GM12878 (cell line): ENCODE data around the gene ZFPM1.

Source experiments
- ATF2 ChIP-seq: IDR thresholded peaks from 2 replicates; pipeline ENCODE4 v1.6.1; 2012; ENCODE audit warnings: low read length, inconsistent platforms
- CBX3 ChIP-seq: fragments of 200-600 bp; sonication (generic); IDR thresholded peaks from 2 replicates; pipeline ENCODE4 v1.6.1; 2016; ENCODE audit warnings: low read depth, borderline replicate concordance
- CEBPB ChIP-seq, 2 experiments: fragments of 150-350 bp in 1 of 2; IDR thresholded peaks; 2 replicates each; pipeline ENCODE4 v1.6.1; 2012 to 2014; ENCODE audit warnings: low read depth in 2 of 2, low read length in 2 of 2, borderline replicate concordance in 1 of 2, inconsistent platforms in 1 of 2
- CHD2 ChIP-seq: IDR thresholded peaks from 2 replicates; pipeline ENCODE4 v1.6.1; 2011; ENCODE audit warnings: low read depth, low read length, improper control_type of control experiment, borderline replicate concordance
- CTCF ChIP-seq, 3 experiments: IDR thresholded peaks in 2 of 3; conservative IDR thresholded peaks in 1 of 3; 2 replicates each; pipeline ENCODE4 v1.5.1; 2011; ENCODE audit warnings: low read depth in 3 of 3, low read length in 3 of 3, mild to moderate bottlenecking in 3 of 3, control low read depth in 2 of 3, moderate library complexity in 2 of 3, inconsistent platforms in 1 of 3, mixed read lengths in 1 of 3; ENCODE audit not compliant: control insufficient read depth in 2 of 3, insufficient read depth in 1 of 3; ENCODE audit errors: extremely low read depth in 1 of 3
- HDAC2 ChIP-seq: fragments of 200-600 bp; sonication (generic); IDR thresholded peaks from 2 replicates; pipeline ENCODE4 v1.6.1; 2017
- MYC ChIP-seq: IDR thresholded peaks from 2 replicates; pipeline ENCODE4 v1.6.1; 2011; ENCODE audit warnings: mild to moderate bottlenecking, low read length, moderate library complexity, inconsistent platforms; ENCODE audit not compliant: insufficient read depth, insufficient replicate concordance, insufficient read length, severe bottlenecking
- NFYB ChIP-seq: IDR thresholded peaks from 2 replicates; pipeline ENCODE4 v1.6.1; 2011; ENCODE audit warnings: low read depth, mild to moderate bottlenecking, low read length, improper control_type of control experiment, moderate library complexity; ENCODE audit not compliant: insufficient read depth
- POLR2A ChIP-seq: IDR thresholded peaks from 2 replicates; pipeline ENCODE4 v1.6.1; 2011; ENCODE audit warnings: low read depth, mild to moderate bottlenecking, low read length
- REST ChIP-seq: IDR thresholded peaks from 2 replicates; pipeline ENCODE4 v1.6.1; 2012; ENCODE audit warnings: mild to moderate bottlenecking, low read depth, low read length
- SIX5 ChIP-seq: IDR thresholded peaks from 2 replicates; pipeline ENCODE4 v1.6.1; 2011; ENCODE audit warnings: mild to moderate bottlenecking, low read depth, low read length, moderate library complexity; ENCODE audit not compliant: severe bottlenecking
- SMC3 ChIP-seq: IDR thresholded peaks from 2 replicates; pipeline ENCODE4 v1.6.1; 2011; ENCODE audit warnings: low read length, improper control_type of control experiment, borderline replicate concordance
- YY1 ChIP-seq: IDR thresholded peaks from 2 replicates; pipeline ENCODE4 v1.6.1; 2011; ENCODE audit warnings: low read depth, mild to moderate bottlenecking, low read length

GRCh38 chr16:88570691-88571092 lies 117.6 kb downstream of the ZFPM1 start:
- no peak for TF ChIP-seq SMC3
- no peak for TF ChIP-seq POLR2A
- no peak for TF ChIP-seq CTCF (IDR thresholded peaks at IDR 0.05 in 2 of 3, conservative IDR thresholded peaks at IDR 0.05 in 1 of 3; ENCODE audit: control insufficient read depth in 2 of 3, extremely low read depth in 1 of 3, insufficient read depth in 1 of 3, low read depth in 3 of 3, low read length in 3 of 3)
- no peak for TF ChIP-seq MYC
- no peak for TF ChIP-seq ATF2
- no peak for TF ChIP-seq HDAC2
- no peak for TF ChIP-seq CEBPB (IDR thresholded peaks at IDR 0.05; ENCODE audit: borderline replicate concordance in 1 of 2, low read depth in 2 of 2, low read length in 2 of 2)
- TF ChIP-seq SIX5 = no peak
- TF ChIP-seq REST = no peak
- no peak for TF ChIP-seq CHD2
- no peak for TF ChIP-seq YY1
- TF ChIP-seq NFYB = no peak
- no peak for TF ChIP-seq CBX3
